Measurements from ENCODE around the gene C11orf65.

DNA sequence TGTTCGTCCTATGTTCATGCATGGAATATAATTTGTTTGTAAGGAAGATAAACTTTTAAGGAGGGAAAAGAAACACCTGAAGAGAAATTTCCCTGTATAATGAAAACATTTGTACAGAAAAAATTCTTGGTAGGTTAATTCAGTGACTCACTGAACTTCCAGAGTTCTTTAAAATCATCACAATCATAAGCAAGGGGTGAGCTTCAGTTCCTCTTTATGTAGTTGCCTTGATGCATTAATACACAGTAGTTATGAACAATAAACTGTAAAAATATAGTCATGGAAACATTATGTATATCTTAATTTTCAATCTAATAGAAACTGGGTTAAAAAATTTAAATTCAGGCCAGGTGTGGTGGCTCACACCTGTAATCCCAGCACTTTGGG is 1.1 kb upstream of the C11orf65 start:
- TF ChIP-seq POLR2AphosphoS5 (IDR thresholded peaks at IDR 0.05; ENCODE audit: low read depth, low read length) (no peak), TAF1 (IDR thresholded peaks at IDR 0.05; ENCODE audit: borderline replicate concordance, insufficient read depth, low read length) (no peak)

Measured in PFSK-1 (cell line).